Measurements from ENCODE around the gene SYNRG.

Gene SYNRG

GRCh38 chr17:37475731-37476420 lies 133.3 kb downstream of the SYNRG start:
- Histone ChIP-seq H3K27ac (ENCODE audit: extremely low read depth, low read depth, low read length) (no peak overlapping the region), H3K9me3 (ENCODE audit: control insufficient read depth, insufficient read depth, low read depth, low read length) (no peaks in the 10 kb centered on the region; the same call in 1 of the 2 replicates), H3K36me3 (ENCODE audit: control insufficient read depth in 2 of 2, insufficient read depth in 1 of 2, low read length in 2 of 2) (peaks cover 73 to 82% of the 10 kb centered on the region in 2 experiments), H3K4me1 (ENCODE audit: control insufficient read depth, insufficient read depth, low read length) (no peaks in the 10 kb centered on the region), H3K4me3 (ENCODE audit: low read depth, low read length) (no peak overlapping the region)
- CTCF ChIA-PET = interaction anchor here (1.1 to 1.2 kb wide), 2 partner anchors 52 to 102 kb away, joined by 3 to 5 read pairs; no protein-coding TSS in a partner anchor
- POLR2A ChIA-PET = interaction anchor here (0.6 to 1.6 kb wide), 3 partner anchors 14 to 866 kb away, joined by 4 to 7 read pairs (median 4); partner anchors contain the start of gene DUSP14
- TF ChIP-seq ZFP69B (tag by site-specific recombination; IDR thresholded peaks at IDR 0.05) (no peak), IKZF3 (tag by site-specific recombination; IDR thresholded peaks at IDR 0.05) (no peak), ZNF677 (tag by site-specific recombination; IDR thresholded peaks at IDR 0.05) (no peak), ZNF24 (tag by site-specific recombination; IDR thresholded peaks at IDR 0.05) (no peak), ZNF16 (tag by site-specific recombination; IDR thresholded peaks at IDR 0.05; ENCODE audit: low read depth) (no peak)

DNA sequence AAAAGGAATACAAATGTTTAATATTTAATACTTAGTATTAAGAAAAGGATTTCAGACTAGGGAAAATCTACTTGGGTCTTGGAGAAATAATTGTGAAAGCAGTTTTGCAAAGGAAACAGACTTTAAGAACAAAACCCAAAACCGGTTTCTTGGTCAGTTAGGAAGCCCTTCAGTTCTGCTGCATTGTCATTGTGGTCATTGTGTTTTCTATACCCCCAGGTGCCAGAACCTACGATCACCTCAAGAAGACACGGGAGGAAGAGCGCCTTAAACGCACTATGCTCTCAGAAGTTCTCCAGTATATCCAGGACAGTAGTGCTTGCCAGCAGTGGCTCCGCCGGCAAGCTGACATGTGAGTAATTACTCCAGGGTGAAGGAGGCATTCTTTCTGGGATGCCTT lies 139.0 kb downstream of the SYNRG start:
- H3K36me3 ChIP-seq (ENCODE audit: control insufficient read depth in 2 of 2, insufficient read depth in 1 of 2, low read length in 2 of 2) = peaks cover 87 to 89% of the 10 kb centered on the region in 2 experiments
- no peak overlapping the region for H3K4me3 ChIP-seq (ENCODE audit: low read depth, low read length)
- ChIA-PET CTCF (interaction anchor here (0.8 kb wide), 1 partner anchor 32 kb away, joined by 4 read pairs; no protein-coding TSS in a partner anchor), POLR2A (no interaction called here)
- no peak for TF ChIP-seq OVOL3 (tag by site-specific recombination; IDR thresholded peaks at IDR 0.05)
- no peak for TF ChIP-seq BCL11A (tag by site-specific recombination; IDR thresholded peaks at IDR 0.05; ENCODE audit: low read depth)
- TF ChIP-seq ZNF544 (tag by site-specific recombination; IDR thresholded peaks at IDR 0.05) = no peak
- TF ChIP-seq, protein P1, sequence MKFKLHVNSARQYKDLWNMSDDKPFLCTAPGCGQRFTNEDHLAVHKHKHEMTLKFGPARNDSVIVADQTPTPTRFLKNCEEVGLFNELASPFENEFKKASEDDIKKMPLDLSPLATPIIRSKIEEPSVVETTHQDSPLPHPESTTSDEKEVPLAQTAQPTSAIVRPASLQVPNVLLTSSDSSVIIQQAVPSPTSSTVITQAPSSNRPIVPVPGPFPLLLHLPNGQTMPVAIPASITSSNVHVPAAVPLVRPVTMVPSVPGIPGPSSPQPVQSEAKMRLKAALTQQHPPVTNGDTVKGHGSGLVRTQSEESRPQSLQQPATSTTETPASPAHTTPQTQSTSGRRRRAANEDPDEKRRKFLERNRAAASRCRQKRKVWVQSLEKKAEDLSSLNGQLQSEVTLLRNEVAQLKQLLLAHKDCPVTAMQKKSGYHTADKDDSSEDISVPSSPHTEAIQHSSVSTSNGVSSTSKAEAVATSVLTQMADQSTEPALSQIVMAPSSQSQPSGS (tag by site-specific recombination; IDR thresholded peaks at IDR 0.05; ENCODE audit: low read depth) = no peak
- TF ChIP-seq ZNF146 (tag by site-specific recombination; IDR thresholded peaks at IDR 0.05) = no peak
- no peak for TF ChIP-seq ZNF777 (tag by site-specific recombination; IDR thresholded peaks at IDR 0.05; ENCODE audit: borderline replicate concordance)
- no peak for TF ChIP-seq ZNF677 (tag by site-specific recombination; IDR thresholded peaks at IDR 0.05)
- no peak for TF ChIP-seq ZNF404 (tag by site-specific recombination; IDR thresholded peaks at IDR 0.05)
- TF ChIP-seq ZFP69B (tag by site-specific recombination; IDR thresholded peaks at IDR 0.05) = no peak
- TF ChIP-seq, protein P2, sequence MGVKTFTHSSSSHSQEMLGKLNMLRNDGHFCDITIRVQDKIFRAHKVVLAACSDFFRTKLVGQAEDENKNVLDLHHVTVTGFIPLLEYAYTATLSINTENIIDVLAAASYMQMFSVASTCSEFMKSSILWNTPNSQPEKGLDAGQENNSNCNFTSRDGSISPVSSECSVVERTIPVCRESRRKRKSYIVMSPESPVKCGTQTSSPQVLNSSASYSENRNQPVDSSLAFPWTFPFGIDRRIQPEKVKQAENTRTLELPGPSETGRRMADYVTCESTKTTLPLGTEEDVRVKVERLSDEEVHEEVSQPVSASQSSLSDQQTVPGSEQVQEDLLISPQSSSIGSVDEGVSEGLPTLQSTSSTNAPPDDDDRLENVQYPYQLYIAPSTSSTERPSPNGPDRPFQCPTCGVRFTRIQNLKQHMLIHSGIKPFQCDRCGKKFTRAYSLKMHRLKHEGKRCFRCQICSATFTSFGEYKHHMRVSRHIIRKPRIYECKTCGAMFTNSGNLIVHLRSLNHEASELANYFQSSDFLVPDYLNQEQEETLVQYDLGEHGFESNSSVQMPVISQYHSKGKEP (tag by site-specific recombination; IDR thresholded peaks at IDR 0.05) = no peak
- TF ChIP-seq, protein P3, sequence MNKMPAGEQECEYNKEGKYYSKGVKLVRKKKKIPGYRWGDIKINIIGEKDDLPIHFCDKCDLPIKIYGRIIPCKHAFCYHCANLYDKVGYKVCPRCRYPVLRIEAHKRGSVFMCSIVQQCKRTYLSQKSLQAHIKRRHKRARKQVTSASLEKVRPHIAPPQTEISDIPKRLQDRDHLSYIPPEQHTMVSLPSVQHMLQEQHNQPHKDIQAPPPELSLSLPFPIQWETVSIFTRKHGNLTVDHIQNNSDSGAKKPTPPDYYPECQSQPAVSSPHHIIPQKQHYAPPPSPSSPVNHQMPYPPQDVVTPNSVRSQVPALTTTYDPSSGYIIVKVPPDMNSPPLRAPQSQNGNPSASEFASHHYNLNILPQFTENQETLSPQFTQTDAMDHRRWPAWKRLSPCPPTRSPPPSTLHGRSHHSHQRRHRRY (tag by site-specific recombination; IDR thresholded peaks at IDR 0.05) = no peak
- no peak for TF ChIP-seq ZNF292 (tag by site-specific recombination; IDR thresholded peaks at IDR 0.05; ENCODE audit: borderline replicate concordance, low read depth)
- TF ChIP-seq ZNF776 (tag by site-specific recombination; IDR thresholded peaks at IDR 0.05; ENCODE audit: borderline replicate concordance) = no peak
- no peak for TF ChIP-seq ZNF473 (tag by site-specific recombination; IDR thresholded peaks at IDR 0.05)
- TF ChIP-seq MZF1 (tag by site-specific recombination; IDR thresholded peaks at IDR 0.05; ENCODE audit: borderline replicate concordance) = no peak
- TF ChIP-seq ZNF155 (tag by site-specific recombination; IDR thresholded peaks at IDR 0.05) = no peak
- TF ChIP-seq ZBTB26 (tag by site-specific recombination; optimal IDR thresholded peaks at IDR 0.05) = no peak
- TF ChIP-seq ZNF148 (tag by site-specific recombination; IDR thresholded peaks at IDR 0.05; ENCODE audit: borderline replicate concordance) = no peak
- no peak for TF ChIP-seq ZNF140 (tag by site-specific recombination; IDR thresholded peaks at IDR 0.05)
- no peak overlapping the region for H3K27ac ChIP-seq (ENCODE audit: extremely low read depth, low read depth, low read length)
- no peaks in the 10 kb centered on the region for H3K4me1 ChIP-seq (ENCODE audit: control insufficient read depth, insufficient read depth, low read length)
- no peaks in the 10 kb centered on the region for H3K9me3 ChIP-seq (ENCODE audit: control insufficient read depth, insufficient read depth, low read depth, low read length)
